K562 (cell line): ENCODE measurements around the gene KCND2. TPM values are rescaled to one million over a fixed set of nuclear protein-coding genes. Genes with fewer than 3 reads are reported as not detected.

ENCODE experiments used
- ATAC-seq: fragments of 200-7000 bp; cut with Tn5 transposase; 3 replicates; pipeline ENCODE4 v1.9.1; 2020; ENCODE audit warnings: moderate library complexity
- BruUV-seq: library from RNA; stranded (reverse); fragments of 400-500 nt; replicated peaks from 2 replicates; lab custom pipeline; 2021; lab: Mats Ljungman, UMichigan
- CTCF ChIA-PET: fragments of 300-600 bp; formaldehyde crosslinking; extraction: SDS; loops from one replicate; lab custom pipeline; 2021; ENCODE audit warnings: low intra/inter-chr PET ratio; lab: Yijun Ruan, JAX
- POLR2A ChIA-PET: fragments of 300-600, 350-650 bp; sonication (Branson Sonifier 250); formaldehyde crosslinking; extraction: SDS; loops from one replicate; lab custom pipeline; 2021; ENCODE audit warnings: antibody characterized with exemption, inconsistent platforms; lab: Yijun Ruan, JAX
- DNase-seq, 4 experiments: peaks; one replicate each; pipeline versions ENCODE4 v3.0.0 to v3.0.0-alpha.2; 2011 to 2018; ENCODE audit warnings: low spot score in 3 of 4, mixed read lengths in 3 of 4; ENCODE audit errors: extremely low read depth in 1 of 4
- FAIRE-seq: peaks from 2 replicates; lab custom pipeline; 2011; peaks lifted over from hg19 to GRCh38; lab: Jason Lieb, UNC
- H2AFZ ChIP-seq: 2 replicates; pipeline ENCODE4 v1.6.0; 2011; ENCODE audit warnings: low read depth, low read length, control low read depth, inconsistent platforms
- H3K27ac ChIP-seq: fragments of 200-600 bp; 3 replicates; pipeline ENCODE4 v1.8.0; 2011; ENCODE audit warnings: low read depth, mild to moderate bottlenecking, control low read depth, inconsistent platforms, low read length, moderate library complexity, mixed read lengths; ENCODE audit errors: extremely low read depth
- H3K27me3 ChIP-seq, 2 experiments: fragments of 300-600 bp in 1 of 2; 2 replicates in 1 of 2; 3 replicates in 1 of 2; pipeline versions ENCODE4 v1.6.0 to v1.8.0; 2011; ENCODE audit warnings: inconsistent platforms in 2 of 2, low read length in 2 of 2, mild to moderate bottlenecking in 1 of 2, mixed read lengths in 1 of 2, moderate library complexity in 1 of 2; ENCODE audit not compliant: control insufficient read depth in 2 of 2, insufficient read depth in 2 of 2
- H3K36me3 ChIP-seq: fragments of 300-600 bp; 3 replicates; pipeline ENCODE4 v1.8.0; 2011; ENCODE audit warnings: mild to moderate bottlenecking, low read length, inconsistent platforms; ENCODE audit not compliant: control insufficient read depth, insufficient read depth
- H3K4me1 ChIP-seq, 2 experiments: fragments of 200-600 bp in 1 of 2; replicated peaks in 1 of 2; 2 replicates in 1 of 2; 3 replicates in 1 of 2; pipeline versions ENCODE4 v1.5.1 to v1.8.0; 2011; ENCODE audit warnings: inconsistent platforms in 2 of 2, low read length in 2 of 2, mild to moderate bottlenecking in 1 of 2, mixed read lengths in 1 of 2, moderate library complexity in 1 of 2; ENCODE audit not compliant: control insufficient read depth in 2 of 2, insufficient read depth in 2 of 2
- H3K4me2 ChIP-seq: 2 replicates; pipeline ENCODE4 v1.6.1; 2011; ENCODE audit warnings: low read length, control low read depth, inconsistent platforms, mixed read lengths; ENCODE audit not compliant: insufficient read depth
- H3K4me3 ChIP-seq: fragments of 200-600 bp; sonication (generic), shearing (Covaris generic); 2 replicates; pipeline ENCODE4 v1.5.1; 2016; ENCODE audit warnings: control low read depth, inconsistent platforms
- H3K79me2 ChIP-seq: fragments of 200-600 bp; 3 replicates; pipeline ENCODE4 v1.8.0; 2011; ENCODE audit warnings: low read length, inconsistent platforms; ENCODE audit not compliant: control insufficient read depth, insufficient read depth
- H3K9ac ChIP-seq, 2 experiments: 2 replicates each; pipeline versions ENCODE4 v1.6.0 to v1.6.1; 2011; ENCODE audit warnings: low read depth in 2 of 2, low read length in 2 of 2, control low read depth in 1 of 2, inconsistent platforms in 1 of 2, mild to moderate bottlenecking in 1 of 2, mixed read lengths in 1 of 2; ENCODE audit not compliant: insufficient read depth in 1 of 2
- H3K9me1 ChIP-seq: one replicate; pipeline ENCODE4 v1.6.0; 2011; ENCODE audit warnings: inconsistent platforms, mild to moderate bottlenecking, low read length, moderate library complexity; ENCODE audit not compliant: control insufficient read depth, insufficient read depth
- H3K9me3 ChIP-seq: replicated peaks from 2 replicates; pipeline ENCODE4 v1.5.1; 2011; ENCODE audit warnings: low read depth, low read length, inconsistent platforms; ENCODE audit not compliant: control insufficient read depth, insufficient read depth
- H4K20me1 ChIP-seq: replicated peaks from 2 replicates; pipeline ENCODE4 v1.6.1; 2011; ENCODE audit warnings: low read length, inconsistent platforms, mixed read lengths; ENCODE audit not compliant: control insufficient read depth, insufficient read depth
- CBX3 ChIP-seq, 2 experiments: IDR thresholded peaks; 1 replicate in 1 of 2; 2 replicates in 1 of 2; pipeline ENCODE4 v1.6.1; 2012; ENCODE audit warnings: inconsistent platforms in 2 of 2, low read length in 2 of 2, borderline replicate concordance in 1 of 2, control low read depth in 1 of 2
- GATA2 ChIP-seq: sonication (generic); formaldehyde crosslinking; IDR thresholded peaks from 2 replicates; pipeline ENCODE4 v1.4.0; 2020; ENCODE audit warnings: mild to moderate bottlenecking, missing genetic modification reagents
- HDAC2 ChIP-seq: fragments of 450-650 bp; IDR thresholded peaks from 2 replicates; pipeline ENCODE4 v1.6.1; 2016; ENCODE audit warnings: mild to moderate bottlenecking
- ILF3 ChIP-seq: fragments of 450-650 bp; IDR thresholded peaks from 2 replicates; pipeline ENCODE4 v1.6.1; 2018; ENCODE audit warnings: antibody characterized with exemption, mild to moderate bottlenecking, moderate library complexity, borderline replicate concordance
- JUNB ChIP-seq: fragments of 450-650 bp; formaldehyde crosslinking; conservative IDR thresholded peaks from 2 replicates; pipeline ENCODE4 v1.4.0; 2020; ENCODE audit warnings: mild to moderate bottlenecking
- NR2C1 ChIP-seq, 2 experiments: fragments of 450-650 bp; IDR thresholded peaks; 2 replicates each; pipeline ENCODE4 v1.6.1; 2017; ENCODE audit warnings: mild to moderate bottlenecking in 2 of 2, antibody characterized with exemption in 1 of 2, inconsistent platforms in 1 of 2, missing compliant biosample characterization in 1 of 2, missing genetic modification characterization in 1 of 2
- ZHX1 ChIP-seq: fragments of 150-350 bp; conservative IDR thresholded peaks from 2 replicates; pipeline ENCODE4 v1.6.1; 2014; ENCODE audit warnings: low read length
- ZNF347 ChIP-seq: fragments of 450-650 bp; formaldehyde crosslinking; IDR thresholded peaks from 2 replicates; pipeline ENCODE4 v1.4.0; 2020; ENCODE audit warnings: low read depth, mild to moderate bottlenecking, moderate library complexity
- ZNF584 ChIP-seq: fragments of 200-800 bp; sonication (Bioruptor generic); IDR thresholded peaks from 2 replicates; pipeline ENCODE4 v1.6.1; 2016; ENCODE audit warnings: low read depth, mild to moderate bottlenecking, missing genetic modification characterization, missing compliant biosample characterization
- WGBS: fragments of 100-300 bp; shearing (Covaris generic); methylation state at CpG from one replicate; pipeline ENCODE4 v1.1.6; 2016; ENCODE audit warnings: low coverage, mixed read lengths; ENCODE audit not compliant: insufficient coverage; ENCODE audit errors: missing lambda C conversion rate; 5-methylcytosine and 5-hydroxymethylcytosine counted together
- in situ Hi-C: fragments of 300-500 bp; cut with MboI; formaldehyde crosslinking; loops from 4 replicates; pipeline ENCODE4 v1.15.0; 2018; ENCODE audit warnings: inconsistent platforms, mixed read lengths
- intact Hi-C: fragments of 100-400 bp; cut with micrococcal nuclease; formaldehyde crosslinking; loops from 2 replicates; pipeline ENCODE4 v1.14.2; 2022
- polyA plus RNA-seq, 8 experiments: library from polyadenylated mRNA; depleted of rRNA in 4 of 8; stranded (reverse) in 5 of 8; unstranded in 3 of 8; fragments of >200 nt; fragmentation: Nextera tagmentation in 2 of 8; fragmentation: Illumina TruSeq in 1 of 8; extraction: Ambion mirVana in 2 of 8; extraction: Trizol in 1 of 8; gene quantifications; 2 replicates each; pipeline versions ENCODE4 v1.2.1 to v1.2.3, GENCODE V29; 2011 to 2014; ENCODE audit warnings: inconsistent platforms in 1 of 8, missing spikeins in 1 of 8
- total RNA-seq, 7 experiments: library from RNA; depleted of rRNA in 6 of 7; stranded (reverse); fragments of >200 nt in 6 of 7; fragmentation: Illumina TruSeq in 2 of 7; extraction: Trizol in 2 of 7; gene quantifications; 2 replicates each; pipeline versions ENCODE4 v1.2.1 to v1.2.3, GENCODE V29; 2011 to 2021; ENCODE audit warnings: low replicate concordance in 1 of 7

Gene KCND2
- total and polyA plus RNA-seq, 9 of the 15 experiments (the other 6 are each of a cell fraction or from before 2014, with no cell fraction given) = 0.03 to 0.12 TPM; not detected in 7

- DNase-seq (no peak), ATAC-seq (no peak), FAIRE-seq (no peak)
- Histone ChIP-seq H3K9me3 (no peaks in the 10 kb centered on the region), H4K20me1 (no peaks in the 10 kb centered on the region), H3K9me1 (no peaks in the 10 kb centered on the region), H3K9ac (no peak overlapping the region), H2AFZ (no peak overlapping the region), H3K4me2 (no peak overlapping the region), H3K36me3 (no peaks in the 10 kb centered on the region), H3K4me3 (no peak overlapping the region), H3K27ac (no peak overlapping the region), H3K79me2 (no peaks in the 10 kb centered on the region), H3K27me3 (no peaks in the 10 kb centered on the region), H3K4me1 (no peaks in the 10 kb centered on the region)
- 4% methylated on average over 2 of the region's 2 CpGs for WGBS
- ChIA-PET CTCF (interaction anchor here (0.6 to 0.7 kb wide), 2 partner anchors 104 to 457 kb away, joined by 3 read pairs; no protein-coding TSS in a partner anchor), POLR2A (interaction anchor here (0.7 to 1.7 kb wide), 3 partner anchors 9 to 560 kb away, joined by 3 to 4 read pairs (median 4); no protein-coding TSS in a partner anchor)
- intact Hi-C loops = loop anchor here (10.0 kb wide), 1 partner anchor 1594 kb away; no protein-coding TSS in a partner anchor
- in situ Hi-C loops = no loop called here
- TF ChIP-seq HDAC2 (no peak), ZNF347 (CRISPR knock-in tag) (no peak), ZNF584 (CRISPR knock-in tag) (no peak), ZHX1 (no peak), CBX3 (IDR thresholded peaks at IDR 0.05; ENCODE audit: borderline replicate concordance in 1 of 2, low read length in 2 of 2) (no peak), ILF3 (no peak), NR2C1 (IDR thresholded peaks at IDR 0.05) (no peak), NR2C1 (tag; IDR thresholded peaks at IDR 0.05) (no peak), JUNB (CRISPR knock-in tag) (no peak), GATA2 (CRISPR knock-in tag) (no peak)
- BruUV-seq = no TSS peak
Measured at GRCh38 chr7:120700796-120701195, 427.8 kb downstream of the KCND2 start.
